ENCODE results near the gene JAKMIP1. TPM values are rescaled to one million over a fixed set of nuclear protein-coding genes. Genes with fewer than 3 reads are reported as not detected.
A peak's percentile ranks its signal among the peaks of the same experiment; 100 is the strongest.

JAKMIP1 gene
- total RNA-seq, 1 experiment from 2014 or later: not detected

GRCh38 chr4:6088950-6089349 is 111.4 kb downstream of the JAKMIP1 start:
- no peak for DNase-seq (ENCODE audit: unreplicated experiment)
- BruUV-seq (replicated peaks): no TSS peak
- POLR2A ChIA-PET: no interaction called here
- CTCF ChIA-PET: interaction anchor here (1.2 to 4.3 kb wide), 3 partner anchors 35 to 162 kb away, joined by 3 to 40 read pairs (median 4); no protein-coding TSS in a partner anchor
- Mint-ChIP-seq H3K27ac (ENCODE audit: low read depth, unreplicated experiment) (no peak overlapping the region), H3K27me3 (ENCODE audit: insufficient read depth, unreplicated experiment) (no peaks in the 10 kb centered on the region), H3K36me3 (ENCODE audit: insufficient read depth, unreplicated experiment) (no peaks in the 10 kb centered on the region), H3K4me3 (ENCODE audit: unreplicated experiment) (no peak overlapping the region), H3K4me1 (ENCODE audit: insufficient read depth, unreplicated experiment) (no peaks in the 10 kb centered on the region), H3K9me3 (ENCODE audit: unreplicated experiment) (peaks cover 30% of the 10 kb centered on the region)
- intact Hi-C loops (cut with micrococcal nuclease): no loop called here
- TF ChIP-seq, protein P1, sequence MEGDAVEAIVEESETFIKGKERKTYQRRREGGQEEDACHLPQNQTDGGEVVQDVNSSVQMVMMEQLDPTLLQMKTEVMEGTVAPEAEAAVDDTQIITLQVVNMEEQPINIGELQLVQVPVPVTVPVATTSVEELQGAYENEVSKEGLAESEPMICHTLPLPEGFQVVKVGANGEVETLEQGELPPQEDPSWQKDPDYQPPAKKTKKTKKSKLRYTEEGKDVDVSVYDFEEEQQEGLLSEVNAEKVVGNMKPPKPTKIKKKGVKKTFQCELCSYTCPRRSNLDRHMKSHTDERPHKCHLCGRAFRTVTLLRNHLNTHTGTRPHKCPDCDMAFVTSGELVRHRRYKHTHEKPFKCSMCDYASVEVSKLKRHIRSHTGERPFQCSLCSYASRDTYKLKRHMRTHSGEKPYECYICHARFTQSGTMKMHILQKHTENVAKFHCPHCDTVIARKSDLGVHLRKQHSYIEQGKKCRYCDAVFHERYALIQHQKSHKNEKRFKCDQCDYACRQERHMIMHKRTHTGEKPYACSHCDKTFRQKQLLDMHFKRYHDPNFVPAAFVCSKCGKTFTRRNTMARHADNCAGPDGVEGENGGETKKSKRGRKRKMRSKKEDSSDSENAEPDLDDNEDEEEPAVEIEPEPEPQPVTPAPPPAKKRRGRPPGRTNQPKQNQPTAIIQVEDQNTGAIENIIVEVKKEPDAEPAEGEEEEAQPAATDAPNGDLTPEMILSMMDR (IDR thresholded peaks at IDR 0.05; ENCODE audit: unreplicated experiment): no peak

DNA sequence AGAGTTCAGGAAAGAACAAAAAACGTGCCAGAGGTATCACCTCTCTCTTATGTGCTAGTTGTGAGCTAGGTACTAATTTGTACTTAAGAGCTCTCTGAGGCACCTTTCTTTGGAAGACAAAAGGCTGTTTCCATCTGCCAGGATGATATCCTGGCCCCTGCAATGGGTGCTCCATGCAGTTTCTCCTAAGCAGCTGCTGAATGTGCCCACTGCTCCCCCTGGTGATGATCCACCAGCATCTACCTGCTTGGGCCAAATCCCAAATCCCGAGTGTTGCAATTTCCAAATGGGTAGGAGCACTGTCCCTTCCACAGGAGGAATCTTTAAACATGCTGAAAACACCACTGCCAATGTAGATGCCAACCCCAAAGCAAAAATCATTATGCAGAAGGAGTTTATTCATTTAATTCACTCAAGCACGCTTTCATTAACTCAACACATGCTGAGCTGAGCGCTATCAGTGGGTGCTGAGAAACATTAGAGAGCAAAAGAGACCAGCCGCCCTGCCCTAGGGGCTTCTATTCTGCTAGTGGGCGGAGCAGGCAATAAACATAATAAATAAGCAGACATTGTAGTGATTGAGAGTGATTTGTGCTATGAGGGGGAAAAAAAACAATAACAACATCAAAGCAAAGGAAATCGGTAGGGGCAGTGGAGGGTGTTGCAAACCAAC is 112.5 kb downstream of the JAKMIP1 start:
- POLR2A ChIA-PET: interaction anchor here (0.5 kb wide), 1 partner anchor 125 kb away, joined by 3 read pairs; no protein-coding TSS in a partner anchor
- DNase-seq (ENCODE audit: unreplicated experiment): peak; percentile 55
- H3K4me1 Mint-ChIP-seq (ENCODE audit: insufficient read depth, unreplicated experiment): no peaks in the 10 kb centered on the region
- peaks cover 24% of the 10 kb centered on the region for H3K9me3 Mint-ChIP-seq (ENCODE audit: unreplicated experiment)
- no peaks in the 10 kb centered on the region for H3K36me3 Mint-ChIP-seq (ENCODE audit: insufficient read depth, unreplicated experiment)
- no TSS peak for BruUV-seq (replicated peaks)
- intact Hi-C loops (cut with micrococcal nuclease): no loop called here
- no peak overlapping the region for H3K27ac Mint-ChIP-seq (ENCODE audit: low read depth, unreplicated experiment)
- TF ChIP-seq, protein P1 (IDR thresholded peaks at IDR 0.05; ENCODE audit: unreplicated experiment): no peak
- H3K27me3 Mint-ChIP-seq (ENCODE audit: insufficient read depth, unreplicated experiment): no peaks in the 10 kb centered on the region
- no peak overlapping the region for H3K4me3 Mint-ChIP-seq (ENCODE audit: unreplicated experiment)
- CTCF ChIA-PET: interaction anchor here (0.6 to 4.3 kb wide), 6 partner anchors 9 to 256 kb away, joined by 3 to 40 read pairs (median 4); no protein-coding TSS in a partner anchor

- DNase-seq (ENCODE audit: unreplicated experiment): no peak
- TF ChIP-seq, protein P1 (IDR thresholded peaks at IDR 0.05; ENCODE audit: unreplicated experiment): no peak
- BruUV-seq (replicated peaks): no TSS peak
- H3K27ac Mint-ChIP-seq (ENCODE audit: low read depth, unreplicated experiment): no peak overlapping the region
- H3K36me3 Mint-ChIP-seq (ENCODE audit: insufficient read depth, unreplicated experiment): no peaks in the 10 kb centered on the region
- H3K4me1 Mint-ChIP-seq (ENCODE audit: insufficient read depth, unreplicated experiment): no peaks in the 10 kb centered on the region
- CTCF ChIA-PET: interaction anchor here (0.5 to 4.3 kb wide), 4 partner anchors 8 to 255 kb away, joined by 3 to 40 read pairs (median 4); no protein-coding TSS in a partner anchor
- H3K9me3 Mint-ChIP-seq (ENCODE audit: unreplicated experiment): peaks cover 23% of the 10 kb centered on the region
- POLR2A ChIA-PET: no interaction called here
- intact Hi-C loops (cut with micrococcal nuclease): no loop called here
- no peak overlapping the region for H3K4me3 Mint-ChIP-seq (ENCODE audit: unreplicated experiment)
- H3K27me3 Mint-ChIP-seq (ENCODE audit: insufficient read depth, unreplicated experiment): no peaks in the 10 kb centered on the region
Measured at GRCh38 chr4:6086846-6087245, 113.5 kb downstream of the JAKMIP1 start.

- no TSS peak for BruUV-seq (replicated peaks)
- TF ChIP-seq, protein P1 (IDR thresholded peaks at IDR 0.05; ENCODE audit: unreplicated experiment): no peak
- CTCF ChIA-PET: interaction anchor here (0.5 to 4.3 kb wide), 6 partner anchors 11 to 460 kb away, joined by 3 to 40 read pairs (median 3); no protein-coding TSS in a partner anchor
- Mint-ChIP-seq H3K9me3 (ENCODE audit: unreplicated experiment) (peaks cover 19% of the 10 kb centered on the region), H3K4me3 (ENCODE audit: unreplicated experiment) (no peak overlapping the region), H3K4me1 (ENCODE audit: insufficient read depth, unreplicated experiment) (no peaks in the 10 kb centered on the region), H3K27me3 (ENCODE audit: insufficient read depth, unreplicated experiment) (no peaks in the 10 kb centered on the region), H3K36me3 (ENCODE audit: insufficient read depth, unreplicated experiment) (no peaks in the 10 kb centered on the region), H3K27ac (ENCODE audit: low read depth, unreplicated experiment) (no peak overlapping the region)
- POLR2A ChIA-PET: no interaction called here
- intact Hi-C loops (cut with micrococcal nuclease): no loop called here
- no peak for DNase-seq (ENCODE audit: unreplicated experiment)
Measured at GRCh38 chr4:6085691-6086628, 114.4 kb downstream of the JAKMIP1 start.
